ENCODE measurements around the gene CBR1. TPM values are rescaled to one million over a fixed set of nuclear protein-coding genes. Genes with fewer than 3 reads are reported as not detected.

CBR1 gene
- polyA plus RNA-seq, 3 donors from 2014 or later, result 60.1 to 69.6 (median 62.1) TPM

DNA sequence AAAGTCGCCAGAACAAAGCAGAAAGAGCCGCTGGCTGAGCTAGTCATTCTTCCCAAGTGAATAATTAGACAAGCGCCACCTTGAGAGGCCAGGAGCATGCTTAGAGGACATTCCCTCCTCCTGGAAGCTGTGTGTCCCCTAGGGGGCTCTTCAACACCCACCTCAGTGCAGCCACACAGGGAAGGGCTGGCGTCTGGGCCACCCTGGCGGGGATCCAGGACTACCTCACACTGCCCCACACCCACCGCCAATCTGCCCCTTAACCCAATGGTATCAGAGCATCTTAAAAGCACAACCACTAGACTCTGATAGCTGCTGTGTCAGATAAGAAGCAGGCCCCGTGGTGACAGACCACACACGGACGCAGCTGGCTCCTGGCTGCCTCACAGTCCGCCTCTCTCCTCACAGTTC, 34.4 kb upstream of the CBR1 start:
- no peaks in the 10 kb centered on the region for H3K9me3 Mint-ChIP-seq
- H3K27me3 Mint-ChIP-seq (ENCODE audit: low read depth in 3 of 3), result peaks cover 0 to 2% (median 1%) of the 10 kb centered on the region in 3 donors
- no peak overlapping the region for H3K4me3 Mint-ChIP-seq
- no peak for DNase-seq
- no peaks in the 10 kb centered on the region for H3K4me1 Mint-ChIP-seq
- peaks cover 24 to 52% (median 36%) of the 10 kb centered on the region in 3 donors for H3K36me3 Mint-ChIP-seq
- H3K27ac Mint-ChIP-seq, result no peak overlapping the region

- H3K27ac Mint-ChIP-seq, result no peak overlapping the region
- H3K9me3 Mint-ChIP-seq, result no peaks in the 10 kb centered on the region
- H3K27me3 Mint-ChIP-seq (ENCODE audit: low read depth in 3 of 3), result peaks cover 0 to 2% (median 0%) of the 10 kb centered on the region in 3 donors
- H3K4me3 Mint-ChIP-seq, result no peak overlapping the region
- H3K4me1 Mint-ChIP-seq, result no peaks in the 10 kb centered on the region
- DNase-seq, result no peak
- H3K36me3 Mint-ChIP-seq, result peaks cover 38 to 67% (median 43%) of the 10 kb centered on the region in 3 donors
Measured at GRCh38 chr21:36038701-36039497, 30.9 kb upstream of the CBR1 start.

DNA sequence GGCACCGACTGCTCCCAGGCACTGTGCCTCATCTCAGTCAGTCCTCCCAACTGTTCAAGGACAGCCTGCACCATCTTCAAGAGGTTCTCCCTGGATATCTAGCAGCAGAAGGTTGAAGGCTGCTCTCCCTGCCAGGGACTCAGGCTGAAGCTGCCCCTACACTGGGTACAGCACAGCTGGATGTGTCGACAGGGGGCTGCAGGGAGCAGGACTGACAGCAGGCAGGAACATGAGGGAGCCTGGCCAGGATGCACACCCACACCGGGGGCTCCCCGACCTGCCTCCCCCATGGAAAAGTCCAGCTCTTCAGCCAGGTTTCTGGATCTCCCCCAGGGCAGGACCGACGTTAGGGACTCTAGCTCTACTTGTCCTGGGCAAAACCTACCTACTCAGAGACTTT, 30.0 kb upstream of the CBR1 start:
- Mint-ChIP-seq H3K27ac (no peak overlapping the region), H3K9me3 (no peaks in the 10 kb centered on the region), H3K4me3 (no peak overlapping the region), H3K36me3 (peaks cover 44 to 70% (median 47%) of the 10 kb centered on the region in 3 donors), H3K27me3 (ENCODE audit: low read depth in 3 of 3) (peaks cover 0 to 2% (median 0%) of the 10 kb centered on the region in 3 donors), H3K4me1 (peaks cover 0 to 3% of the 10 kb centered on the region in 2 donors)
- DNase-seq, result no peak

- peaks cover 47 to 68% (median 47%) of the 10 kb centered on the region in 3 donors for H3K36me3 Mint-ChIP-seq
- no peak overlapping the region for H3K27ac Mint-ChIP-seq
Measured at GRCh38 chr21:36040389-36040788, 29.4 kb upstream of the CBR1 start.

DNA sequence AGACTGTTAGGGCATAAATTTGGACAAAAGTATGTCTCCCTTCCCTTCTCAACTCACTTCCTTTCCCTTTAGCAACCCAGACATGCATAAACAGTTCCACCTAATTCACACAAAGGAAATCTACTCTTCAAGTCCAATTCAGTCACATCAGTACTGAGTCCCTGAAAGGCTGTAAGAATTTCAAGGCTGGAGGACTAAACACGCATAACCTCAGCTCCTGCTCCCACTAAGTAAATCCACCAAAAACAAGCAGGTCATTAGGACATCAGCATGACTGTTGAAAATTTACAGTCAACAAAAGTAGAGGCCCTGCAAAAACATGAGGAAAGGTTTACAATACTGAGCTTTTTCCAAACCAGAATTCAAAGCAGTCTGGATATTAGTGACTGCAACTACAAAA, 27.9 kb upstream of the CBR1 start:
- peaks cover 0 to 5% of the 10 kb centered on the region in 2 donors for H3K4me1 Mint-ChIP-seq
- H3K36me3 Mint-ChIP-seq, result peaks cover 40 to 61% (median 47%) of the 10 kb centered on the region in 3 donors
- H3K27ac Mint-ChIP-seq, result peak overlapping the region in 1 of 6 donors; percentile 60
- no peak for DNase-seq
- peaks cover 0 to 3% (median 0%) of the 10 kb centered on the region in 3 donors for H3K27me3 Mint-ChIP-seq (ENCODE audit: low read depth in 3 of 3)
- H3K4me3 Mint-ChIP-seq, result no peak overlapping the region
- H3K9me3 Mint-ChIP-seq, result no peaks in the 10 kb centered on the region

More at GRCh38 chr21:36040389-36040788, 29.4 kb upstream of the CBR1 start:
- no peak for DNase-seq
- H3K4me3 Mint-ChIP-seq, result no peak overlapping the region
- peaks cover 0 to 5% of the 10 kb centered on the region in 2 donors for H3K4me1 Mint-ChIP-seq
- H3K27me3 Mint-ChIP-seq (ENCODE audit: low read depth in 3 of 3), result peaks cover 0 to 2% (median 0%) of the 10 kb centered on the region in 3 donors
- no peaks in the 10 kb centered on the region for H3K9me3 Mint-ChIP-seq

- no peaks in the 10 kb centered on the region for H3K9me3 Mint-ChIP-seq
- no peak overlapping the region for H3K27ac Mint-ChIP-seq
- H3K36me3 Mint-ChIP-seq, result peaks cover 36 to 56% (median 42%) of the 10 kb centered on the region in 3 donors
- DNase-seq, result no peak
- peaks cover 1 to 5% of the 10 kb centered on the region in 2 donors for H3K4me1 Mint-ChIP-seq
- no peak overlapping the region for H3K4me3 Mint-ChIP-seq
- H3K27me3 Mint-ChIP-seq (ENCODE audit: low read depth in 3 of 3), result peaks cover 0 to 3% (median 0%) of the 10 kb centered on the region in 3 donors
Measured at GRCh38 chr21:36044056-36044455, 25.8 kb upstream of the CBR1 start.

DNA sequence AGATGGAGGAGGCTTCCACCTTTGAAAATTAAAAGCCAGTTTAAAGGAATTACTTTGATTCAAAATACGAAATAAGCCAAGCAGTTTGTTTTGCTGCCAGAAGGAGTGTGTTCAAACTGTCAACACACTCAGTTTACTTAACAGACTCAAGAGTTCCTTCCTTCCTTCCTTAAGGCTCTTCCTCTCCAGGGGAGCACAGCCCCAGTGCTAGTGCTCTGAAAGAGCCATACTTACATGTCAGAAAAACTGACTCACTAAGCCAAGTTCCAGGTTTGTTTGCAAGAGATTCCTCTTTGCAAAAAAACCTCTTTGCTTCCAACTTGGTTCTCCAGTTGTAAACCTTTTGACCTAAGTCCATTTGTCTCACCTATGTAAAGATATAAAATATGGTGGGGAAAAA, 23.8 kb upstream of the CBR1 start:
- no peak overlapping the region for H3K27ac Mint-ChIP-seq
- H3K4me1 Mint-ChIP-seq, result peaks cover 1 to 11% of the 10 kb centered on the region in 2 donors
- no peaks in the 10 kb centered on the region for H3K9me3 Mint-ChIP-seq
- peaks cover 0 to 2% (median 0%) of the 10 kb centered on the region in 3 donors for H3K27me3 Mint-ChIP-seq (ENCODE audit: low read depth in 3 of 3)
- H3K4me3 Mint-ChIP-seq, result no peak overlapping the region
- peaks cover 38 to 59% (median 44%) of the 10 kb centered on the region in 3 donors for H3K36me3 Mint-ChIP-seq
- no peak for DNase-seq

- peaks cover 35 to 58% (median 43%) of the 10 kb centered on the region in 3 donors for H3K36me3 Mint-ChIP-seq
- H3K4me3 Mint-ChIP-seq, result no peak overlapping the region
- no peaks in the 10 kb centered on the region for H3K9me3 Mint-ChIP-seq
- peaks cover 1 to 11% of the 10 kb centered on the region in 2 donors for H3K4me1 Mint-ChIP-seq
- H3K27me3 Mint-ChIP-seq (ENCODE audit: low read depth in 3 of 3), result peaks cover 0 to 2% (median 0%) of the 10 kb centered on the region in 3 donors
- H3K27ac Mint-ChIP-seq, result no peak overlapping the region
- no peak for DNase-seq
Measured at GRCh38 chr21:36047139-36047538, 22.7 kb upstream of the CBR1 start.

- H3K9me3 Mint-ChIP-seq, result no peaks in the 10 kb centered on the region
- peaks cover 0 to 2% (median 0%) of the 10 kb centered on the region in 3 donors for H3K27me3 Mint-ChIP-seq (ENCODE audit: low read depth in 3 of 3)
- H3K4me1 Mint-ChIP-seq, result peaks cover 1 to 11% of the 10 kb centered on the region in 2 donors
- no peak overlapping the region for H3K27ac Mint-ChIP-seq
- H3K36me3 Mint-ChIP-seq, result peaks cover 35 to 56% (median 42%) of the 10 kb centered on the region in 3 donors
- no peak overlapping the region for H3K4me3 Mint-ChIP-seq
- DNase-seq, result no peak
Measured at GRCh38 chr21:36048357-36048756, 21.5 kb upstream of the CBR1 start.

DNA sequence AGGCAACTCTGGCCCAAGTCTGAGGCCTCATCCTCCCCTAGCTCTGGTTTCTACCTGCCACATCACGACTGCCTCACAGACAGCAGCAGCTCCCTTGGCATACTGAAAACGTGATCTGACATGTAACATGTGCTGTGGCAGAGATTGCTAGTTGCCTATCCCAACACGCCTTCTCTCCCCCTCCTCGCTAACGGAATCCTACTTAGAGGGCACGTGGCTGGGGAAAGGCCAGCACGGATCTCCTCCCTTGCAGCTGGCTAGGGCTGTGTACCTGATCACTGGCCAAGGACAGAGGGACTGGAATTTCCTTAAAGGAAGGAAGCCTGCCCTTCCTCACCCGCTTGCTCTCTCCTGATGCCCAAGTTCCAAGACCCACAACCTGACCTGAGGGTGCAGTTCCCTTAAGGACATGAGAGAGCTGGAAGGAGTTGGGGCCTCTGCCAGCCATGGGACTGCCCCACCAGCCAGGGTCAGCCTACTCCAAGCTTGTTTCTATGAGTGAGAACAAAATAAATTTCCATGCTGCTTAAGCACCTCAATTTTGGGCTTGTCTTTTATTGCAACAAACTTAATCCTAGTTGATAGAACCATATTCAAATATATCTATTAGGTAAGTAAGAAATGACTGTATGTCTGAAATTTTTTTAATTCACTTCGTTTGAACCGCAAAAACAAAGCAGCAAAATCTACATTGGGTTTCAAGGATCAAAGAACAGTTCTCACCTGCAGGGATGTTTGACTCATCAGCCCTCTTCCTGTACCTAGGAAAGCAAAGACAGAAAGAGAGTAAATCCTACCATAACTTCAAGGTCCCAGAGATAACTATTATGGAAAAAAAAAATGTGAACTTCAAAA, 16.7 kb upstream of the CBR1 start:
- no peaks in the 10 kb centered on the region for H3K9me3 Mint-ChIP-seq
- peaks cover 33 to 51% (median 40%) of the 10 kb centered on the region in 3 donors for H3K36me3 Mint-ChIP-seq
- H3K4me1 Mint-ChIP-seq, result peaks cover 7 to 15% of the 10 kb centered on the region in 2 donors
- H3K27me3 Mint-ChIP-seq (ENCODE audit: low read depth in 3 of 3), result no peaks in the 10 kb centered on the region
- DNase-seq, result no peak
- H3K27ac Mint-ChIP-seq, result no peak overlapping the region
- H3K4me3 Mint-ChIP-seq, result no peak overlapping the region

DNA sequence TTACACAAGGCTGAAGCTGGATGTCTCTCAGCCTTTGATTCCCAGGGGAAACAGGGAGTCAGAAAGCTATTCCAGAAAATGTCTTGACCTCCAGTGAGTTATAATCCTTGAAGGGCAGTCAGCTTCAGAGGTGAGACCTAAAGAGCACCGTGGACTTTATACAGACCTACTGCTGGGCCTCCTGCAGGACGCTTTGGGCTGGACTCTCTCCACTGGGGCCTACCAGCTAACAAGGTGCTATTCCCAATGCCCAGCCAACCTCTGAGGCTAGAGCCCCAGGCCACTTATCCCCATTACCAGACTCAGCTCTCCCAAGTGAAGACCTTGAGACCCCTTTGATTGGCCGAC, 16.1 kb upstream of the CBR1 start:
- no peak for DNase-seq
- H3K27ac Mint-ChIP-seq, result no peak overlapping the region
- H3K27me3 Mint-ChIP-seq (ENCODE audit: low read depth in 3 of 3), result no peaks in the 10 kb centered on the region
- H3K9me3 Mint-ChIP-seq, result no peaks in the 10 kb centered on the region
- peaks cover 34 to 49% (median 37%) of the 10 kb centered on the region in 3 donors for H3K36me3 Mint-ChIP-seq
- peaks cover 9 to 21% of the 10 kb centered on the region in 2 donors for H3K4me1 Mint-ChIP-seq
- no peak overlapping the region for H3K4me3 Mint-ChIP-seq

DNA sequence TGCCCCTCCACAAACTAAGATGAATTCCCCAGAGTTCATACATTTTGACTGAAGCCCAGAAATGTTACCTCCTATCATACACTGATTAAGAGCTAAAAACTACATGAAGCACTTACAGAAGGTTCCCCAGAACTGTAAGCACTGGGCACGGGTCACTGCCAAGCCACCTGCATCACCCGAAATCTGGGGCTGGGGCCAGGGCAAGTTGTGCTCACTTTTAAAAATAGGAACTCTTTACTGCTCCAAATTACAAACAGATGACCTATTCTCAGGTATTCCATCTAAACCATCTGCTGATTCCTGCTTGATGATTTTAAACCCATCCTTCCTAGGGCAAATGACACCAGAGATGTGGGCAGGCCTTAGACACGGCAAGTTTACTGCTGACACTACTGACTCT, 14.3 kb upstream of the CBR1 start:
- H3K36me3 Mint-ChIP-seq, result peaks cover 23 to 36% (median 24%) of the 10 kb centered on the region in 3 donors
- H3K4me1 Mint-ChIP-seq, result peaks cover 19 to 26% of the 10 kb centered on the region in 2 donors
- H3K4me3 Mint-ChIP-seq, result no peak overlapping the region

GRCh38 chr21:36059823-36060158, 10.0 kb upstream of the CBR1 start:
- peak overlapping the region; percentile 94 to 98 (median 97) for H3K4me3 Mint-ChIP-seq
- peak overlapping the region; percentile 91 to 98 (median 96) for H3K27ac Mint-ChIP-seq
- peaks cover 22 to 32% of the 10 kb centered on the region in 2 donors for H3K4me1 Mint-ChIP-seq
- H3K9me3 Mint-ChIP-seq, result no peaks in the 10 kb centered on the region
- DNase-seq, result no peak
- H3K27me3 Mint-ChIP-seq (ENCODE audit: low read depth in 3 of 3), result peaks cover 7 to 15% (median 11%) of the 10 kb centered on the region in 3 donors
- peaks cover 19 to 22% (median 20%) of the 10 kb centered on the region in 3 donors for H3K36me3 Mint-ChIP-seq

More for the DNA sequence above, 14.3 kb upstream of the CBR1 start:
- H3K27ac Mint-ChIP-seq, result peak overlapping the region in 1 of 6 donors; percentile 64
- peaks cover 4 to 8% (median 7%) of the 10 kb centered on the region in 3 donors for H3K27me3 Mint-ChIP-seq (ENCODE audit: low read depth in 3 of 3)
- H3K9me3 Mint-ChIP-seq, result no peaks in the 10 kb centered on the region
- no peak for DNase-seq

Data from immature natural killer cell (primary cell).